GM19023 (cell line): ENCODE measurements around the gene WDR86.

Experiments used
- ATAC-seq: cut with Tn5 transposase; IDR thresholded peaks from one replicate; pipeline ENCODE4 v1.9.1; 2021; ENCODE audit warnings: mild to moderate bottlenecking, moderate library complexity; ENCODE audit not compliant: unreplicated experiment

WDR86 gene

DNA sequence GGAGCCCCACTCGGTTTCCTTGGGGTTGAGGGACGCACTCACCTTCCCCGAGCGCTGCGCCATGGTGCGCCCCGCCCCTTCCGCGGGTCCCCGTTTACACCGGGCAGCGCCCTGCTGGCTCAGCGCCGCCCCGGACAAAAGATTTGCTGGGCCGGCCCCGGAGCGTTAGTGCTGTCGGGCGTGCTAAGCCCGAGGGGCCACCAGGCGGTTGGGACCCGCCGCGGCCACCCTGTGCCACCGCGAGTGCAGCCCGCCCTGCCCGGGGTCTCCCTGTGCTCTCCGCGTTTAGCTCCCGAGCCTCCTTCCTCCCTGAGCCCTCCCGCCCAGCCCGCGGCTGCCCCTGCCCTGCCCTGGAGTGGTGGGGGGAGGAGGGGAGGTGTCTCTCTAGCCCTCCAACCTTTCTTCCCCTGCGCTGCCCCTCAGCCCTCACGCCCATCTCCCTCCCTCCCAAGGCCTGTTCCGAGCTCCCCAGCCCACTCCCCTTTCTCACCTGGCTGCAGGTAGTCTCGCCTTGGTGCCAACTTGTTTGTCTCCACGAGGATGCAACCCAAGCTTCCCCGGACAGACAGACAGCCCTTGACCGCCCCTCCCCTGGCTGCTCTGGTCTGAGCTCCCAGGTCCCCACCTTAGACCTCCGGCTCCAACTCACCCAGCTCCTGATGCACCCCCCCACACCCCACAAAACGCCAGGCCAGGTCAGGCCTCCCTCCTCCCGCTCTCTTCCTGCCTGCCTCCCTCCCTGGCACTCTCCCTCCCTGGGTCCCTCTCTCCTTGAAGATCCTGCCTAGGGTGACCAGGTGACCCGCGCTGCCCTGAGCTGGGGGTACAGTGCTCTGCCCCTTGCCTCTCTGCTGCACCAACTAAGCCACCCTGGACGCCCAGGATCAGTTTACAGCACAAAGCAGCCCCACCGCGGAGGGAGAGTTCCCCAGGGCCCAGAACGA, 30.3 kb upstream of the WDR86 start, which contains the start of gene CRYGN:
TSS of gene CRYGN (minus strand) at position 287 of the 944 bp plus-strand sequence. CDS start at position 63, 224 bp downstream.
- no peak for ATAC-seq

DNA sequence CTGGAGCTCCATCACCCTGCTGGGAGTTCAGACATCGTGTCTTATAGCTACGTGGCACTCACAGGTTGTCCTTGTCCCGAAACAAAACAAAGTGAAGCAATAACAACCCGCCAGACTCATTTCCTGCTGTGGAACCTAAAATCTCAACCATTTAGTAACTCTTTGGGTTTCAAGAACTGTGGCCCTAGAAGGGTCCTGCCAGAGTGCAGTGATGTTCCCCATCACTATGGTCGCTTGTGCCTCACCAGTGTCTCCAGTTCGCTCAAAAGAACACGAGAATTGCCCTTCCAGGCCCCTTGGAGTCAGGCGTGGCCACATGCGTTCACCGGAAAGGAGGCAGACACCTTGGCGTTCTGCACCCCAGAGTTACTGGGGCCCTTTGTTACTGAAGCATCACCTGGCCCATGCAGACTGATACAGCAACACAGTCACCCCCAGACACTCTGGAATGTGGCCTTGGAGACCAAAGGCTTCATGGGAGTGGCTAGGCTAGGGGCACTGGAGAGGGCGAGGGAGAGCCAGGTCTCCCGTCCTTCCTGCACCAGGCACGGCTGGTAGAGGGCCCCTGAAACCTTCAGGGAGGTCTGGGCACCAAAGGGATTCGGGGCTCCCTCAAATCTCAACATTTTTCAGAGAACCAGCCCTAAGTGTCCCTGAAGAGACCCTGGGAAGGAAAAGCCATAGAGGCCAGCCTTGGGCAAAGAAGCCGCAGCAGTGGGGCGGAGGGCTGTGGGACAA, 29.2 kb upstream of the WDR86 start:
- ATAC-seq: no peak

DNA sequence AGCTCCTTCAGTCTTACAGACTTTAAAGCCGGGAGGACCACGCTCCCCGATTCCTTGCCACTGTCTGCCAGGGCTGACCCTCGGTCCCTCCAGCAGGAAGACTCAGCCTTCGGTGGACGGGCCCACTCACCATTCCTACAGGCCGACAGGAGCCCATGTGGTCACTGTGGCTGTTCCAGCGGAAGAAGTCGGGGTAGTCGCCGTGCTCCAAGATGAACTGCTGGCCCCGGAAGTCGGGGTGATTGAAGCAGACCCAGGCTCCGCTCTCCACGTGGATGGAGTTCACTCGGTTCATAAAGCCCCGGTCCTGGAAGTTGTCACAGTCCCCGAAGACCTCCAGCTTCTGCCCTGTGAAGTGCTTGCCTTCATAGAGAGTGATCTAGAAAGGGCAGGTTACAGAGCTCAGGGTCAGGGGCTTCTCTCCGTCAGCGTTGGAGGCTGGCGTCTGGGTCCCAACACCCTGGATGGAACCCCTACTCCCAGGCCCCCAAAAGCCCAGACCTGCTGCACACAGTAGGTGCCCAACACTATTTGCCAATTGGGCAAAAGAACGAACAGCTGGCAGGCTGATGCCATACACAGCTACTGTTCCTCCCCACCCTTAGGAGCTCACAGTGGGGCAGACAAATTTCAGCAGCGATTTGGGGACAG, 28.2 kb upstream of the WDR86 start:
- ATAC-seq: no peak

DNA sequence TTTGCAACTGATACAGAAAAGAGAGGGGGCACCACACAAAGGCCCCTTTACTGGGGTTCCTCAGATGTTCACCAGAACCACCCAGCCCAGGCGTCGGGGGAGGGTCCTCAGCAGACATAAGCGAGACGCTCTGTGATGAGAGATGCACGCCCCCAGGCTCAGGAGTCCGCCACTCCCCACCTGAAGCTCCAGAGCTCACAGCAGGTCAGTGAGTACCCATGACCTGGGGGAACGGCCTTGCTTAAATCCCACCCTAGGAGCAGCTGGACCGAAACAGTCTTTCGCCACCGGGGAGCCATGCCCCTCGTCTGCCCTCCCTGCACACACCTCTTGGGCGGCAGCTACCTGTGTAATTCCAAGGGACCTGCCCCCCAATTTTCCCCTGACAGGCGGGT, 27.3 kb upstream of the WDR86 start:
- ATAC-seq: no peak

DNA sequence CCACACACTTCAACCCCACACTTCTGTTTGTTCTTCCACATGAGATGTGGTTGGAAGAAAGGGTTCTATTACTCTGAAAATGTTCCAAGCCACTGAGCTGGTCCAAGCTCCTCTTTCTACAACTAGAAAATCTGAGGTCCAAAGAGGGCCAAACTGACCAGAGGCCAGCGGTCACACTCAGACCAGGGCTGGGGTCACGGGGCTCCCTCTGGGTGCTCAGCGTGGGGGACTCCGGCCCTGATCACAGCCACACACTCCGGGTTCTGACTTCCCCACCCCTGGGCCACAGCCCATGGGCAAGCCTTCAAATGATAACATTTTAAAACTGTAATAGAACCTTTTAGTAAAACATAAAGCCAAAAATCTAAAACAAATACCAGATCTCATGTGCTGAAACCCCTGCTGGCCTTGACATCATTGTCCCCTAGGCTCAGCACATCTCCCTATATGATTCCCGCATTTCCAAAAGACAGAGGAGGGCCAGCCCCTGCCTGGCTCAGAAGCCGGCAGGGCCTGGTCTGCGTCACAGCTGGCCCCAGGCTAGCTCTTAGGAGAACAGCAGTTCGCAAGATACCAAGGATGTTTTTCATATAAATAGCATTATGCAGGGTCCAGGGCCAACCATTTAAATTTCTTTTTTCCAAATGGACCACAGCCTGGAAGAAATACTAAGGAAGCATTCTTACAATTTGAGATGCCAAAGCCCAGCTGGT, 26.8 kb upstream of the WDR86 start:
- no peak for ATAC-seq

DNA sequence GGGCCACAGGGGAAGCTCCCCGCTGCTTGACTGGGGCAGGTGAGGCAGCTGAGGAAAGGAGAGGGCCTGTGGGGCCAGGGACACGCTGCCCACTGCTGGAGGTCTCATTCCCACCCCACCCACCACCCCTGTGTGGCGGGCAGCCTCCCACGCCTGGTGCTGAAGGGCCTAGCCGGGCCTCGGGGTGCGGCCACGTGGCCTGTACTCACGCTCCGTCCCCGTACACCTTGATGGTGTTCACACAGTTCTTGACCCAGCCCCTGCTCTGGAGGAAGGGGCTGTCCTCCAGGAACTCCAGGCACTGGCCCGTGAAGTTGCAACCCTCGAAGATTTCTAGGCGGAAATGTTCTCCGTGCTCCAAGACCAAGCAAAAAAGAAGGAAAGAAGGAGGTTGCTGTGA, 26.1 kb upstream of the WDR86 start:
- ATAC-seq: no peak

DNA sequence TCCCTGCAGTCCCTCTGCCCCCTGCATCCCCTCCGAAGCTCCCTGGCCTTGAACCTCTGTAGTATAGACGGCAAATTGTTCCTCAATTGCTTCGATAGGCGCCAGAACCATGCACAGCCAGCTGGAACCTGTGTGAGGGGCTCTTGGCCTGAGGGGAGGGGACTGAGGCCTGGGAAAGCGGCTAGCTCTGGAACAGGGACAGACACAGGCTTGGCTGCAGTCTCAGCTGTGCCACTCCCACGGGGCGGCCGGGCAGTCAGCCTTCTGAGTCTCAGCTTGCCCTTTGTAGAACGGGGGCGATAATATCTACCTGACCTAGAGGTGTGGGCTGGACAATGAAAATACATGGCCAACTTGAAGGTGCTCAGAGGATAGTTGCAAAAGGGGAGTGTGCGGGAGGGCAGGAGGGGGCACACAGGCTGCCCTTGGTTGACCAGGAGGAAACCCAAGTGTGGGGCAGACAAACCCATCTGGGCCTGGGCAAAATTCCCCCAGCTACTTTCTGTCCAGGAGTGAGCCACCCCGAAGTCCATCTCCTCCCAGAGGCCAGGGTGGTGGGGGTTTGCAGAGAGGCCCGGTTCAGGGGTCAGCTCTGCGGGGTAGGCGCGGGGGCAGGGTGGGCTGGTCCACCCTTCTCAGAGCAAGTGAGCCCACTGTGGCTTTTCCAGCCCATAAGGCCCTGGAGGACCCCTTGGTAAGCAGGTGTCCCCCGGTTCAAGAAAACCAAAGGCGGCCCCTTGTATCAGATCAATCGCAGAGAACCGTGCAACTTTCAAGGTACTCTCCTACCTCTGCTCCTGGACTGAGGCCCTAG, 25.5 kb upstream of the WDR86 start:
- no peak for ATAC-seq

- ATAC-seq: no peak
Observed at GRCh38 chr7:151434549-151434948, 24.7 kb upstream of the WDR86 start.

DNA sequence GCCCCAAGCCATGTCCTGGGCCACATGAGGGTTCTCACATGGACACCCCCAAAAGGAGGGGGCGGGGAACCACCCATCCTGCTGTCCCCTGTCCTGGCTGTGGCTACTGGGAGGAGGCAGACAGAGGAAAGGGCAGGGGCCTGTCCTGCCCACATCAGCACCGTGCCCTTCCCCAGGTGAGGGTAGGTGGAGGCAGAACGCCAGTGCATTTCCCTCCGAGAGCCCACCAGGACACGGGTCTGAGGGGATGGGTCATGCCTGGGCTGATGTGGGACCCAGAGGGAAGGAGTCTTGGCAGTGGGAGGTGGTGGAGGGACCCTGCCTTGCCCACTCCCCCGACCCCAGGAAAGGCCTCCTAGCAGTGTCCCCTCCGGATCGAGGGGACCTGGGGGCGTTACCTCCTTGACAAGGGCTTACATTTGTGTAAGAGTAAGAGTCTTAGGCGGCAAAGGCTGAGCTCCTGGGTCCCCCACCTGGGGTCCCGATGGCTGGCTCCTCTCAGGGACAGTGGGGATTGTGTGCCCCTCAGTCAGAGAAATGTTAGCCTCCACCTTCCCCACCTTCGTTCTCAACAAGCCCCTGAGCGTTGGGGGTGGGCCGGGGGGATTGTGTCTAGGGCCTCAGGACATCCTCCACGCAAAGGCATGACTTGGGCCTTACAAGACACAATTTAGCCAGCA, 24.0 kb upstream of the WDR86 start:
- ATAC-seq: no peak

- ATAC-seq: peak; percentile 63
Observed at GRCh38 chr7:151432658-151433521, 23.1 kb upstream of the WDR86 start.

- ATAC-seq: no peak
Observed at GRCh38 chr7:151431768-151432311, 22.0 kb upstream of the WDR86 start.

GRCh38 chr7:151431281-151431767, 21.5 kb upstream of the WDR86 start:
- ATAC-seq: no peak

GRCh38 chr7:151430391-151431205, 20.8 kb upstream of the WDR86 start:
- ATAC-seq: no peak

DNA sequence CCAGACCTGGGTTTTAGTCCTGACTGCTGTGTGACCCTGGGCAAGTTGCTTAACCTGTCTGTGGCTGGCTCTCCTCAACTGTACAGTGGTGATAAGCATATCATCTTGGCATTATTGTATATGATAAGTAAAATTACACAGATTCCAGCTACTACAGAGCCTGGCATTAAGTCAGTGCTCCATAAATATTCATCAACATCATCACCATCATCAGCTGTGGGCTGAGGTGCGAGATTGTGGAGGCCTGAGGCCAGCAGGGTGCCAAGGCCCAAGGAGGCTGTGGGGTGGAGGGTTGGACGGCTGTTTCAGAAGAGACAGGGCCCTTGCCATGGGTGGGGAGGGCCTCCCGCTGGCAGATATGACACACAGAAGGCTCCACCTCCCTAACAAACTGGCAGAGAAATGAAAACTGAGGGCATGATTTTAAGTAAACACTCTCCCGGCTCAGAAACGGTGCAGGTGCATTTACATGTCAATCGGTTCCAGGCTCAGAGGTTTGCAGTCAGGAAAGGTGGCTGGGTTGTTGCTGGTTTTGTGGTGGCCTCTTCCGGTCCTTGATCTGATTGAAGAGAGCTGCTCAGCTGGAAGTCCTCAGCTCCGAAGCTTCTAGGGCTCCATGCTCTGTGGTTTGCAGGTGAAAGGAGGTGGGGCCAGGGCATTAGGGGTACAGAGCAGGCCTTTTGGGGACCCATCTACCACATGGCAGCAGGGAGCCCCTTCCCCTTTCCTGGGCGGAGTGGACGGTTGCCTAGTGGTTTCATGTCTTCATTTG, 19.9 kb upstream of the WDR86 start:
- ATAC-seq: no peak

DNA sequence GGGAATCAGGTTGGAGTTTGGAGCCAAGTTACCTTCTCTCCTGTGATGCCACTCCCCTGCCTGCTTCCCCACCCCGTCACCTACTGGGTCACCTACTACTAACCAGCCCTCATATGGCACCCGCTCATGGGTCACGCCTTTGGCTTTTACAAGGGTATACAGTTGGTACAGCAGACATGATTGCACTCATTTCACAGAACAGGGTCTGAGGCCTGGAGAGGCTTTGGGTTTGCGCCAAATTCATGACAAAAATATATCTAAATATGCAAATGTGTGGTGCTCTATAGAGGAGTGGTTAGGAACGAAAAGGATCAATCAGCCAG, 19.4 kb upstream of the WDR86 start:
- no peak for ATAC-seq

GRCh38 chr7:151428378-151429236, 18.8 kb upstream of the WDR86 start:
- ATAC-seq: no peak
